ENCODE results near the gene CLEC4G.

CLEC4G gene

DNA sequence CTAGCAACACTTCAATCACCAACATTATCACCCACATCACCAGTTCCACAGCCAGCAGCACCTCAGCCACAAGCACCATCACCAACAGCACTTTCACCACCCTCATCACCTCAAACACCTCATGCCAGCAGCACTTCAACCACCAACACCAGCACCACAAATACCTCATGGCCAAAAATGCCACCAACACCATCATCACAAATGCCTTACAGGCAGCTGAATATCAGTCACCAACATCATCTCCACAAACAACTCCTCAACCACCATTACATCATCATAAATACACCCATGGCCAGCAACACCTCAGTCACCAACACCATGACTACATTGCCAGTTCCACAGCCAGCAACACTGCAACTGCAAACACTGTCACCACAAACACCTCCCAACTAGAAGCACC is 40.4 kb downstream of the CLEC4G start:
- peak; percentile 52 for DNase-seq

GRCh38 chr19:7690779-7691258 is 41.1 kb downstream of the CLEC4G start:
- DNase-seq, result no peak

DNA sequence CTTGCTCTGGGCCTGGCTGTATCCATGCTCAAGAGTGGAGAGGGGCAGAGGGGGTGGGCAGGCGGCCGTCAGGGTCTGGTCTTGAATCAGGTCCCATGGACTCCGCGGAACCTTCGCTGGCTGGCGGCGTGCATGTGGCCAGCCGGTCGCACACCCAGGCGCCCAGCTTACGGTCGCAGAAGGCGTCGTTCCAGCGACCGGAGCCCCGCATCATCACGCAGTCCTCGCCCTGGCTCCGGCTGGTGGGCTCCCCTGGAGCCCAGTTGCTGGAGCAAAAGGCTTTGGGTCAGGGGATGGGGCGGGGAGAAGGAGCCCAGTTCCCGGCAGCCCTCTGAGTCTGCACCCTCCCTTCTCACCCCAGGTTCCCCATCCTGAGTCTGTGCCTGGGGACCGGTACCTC is 42.7 kb downstream of the CLEC4G start:
- no peak for DNase-seq

GRCh38 chr19:7687177-7687576 is 44.7 kb downstream of the CLEC4G start:
- no peak for DNase-seq

- no peak for DNase-seq
Measured at GRCh38 chr19:7685546-7686445, 46.1 kb downstream of the CLEC4G start.

GRCh38 chr19:7682175-7682855 is 49.6 kb downstream of the CLEC4G start:
- DNase-seq, result no peak

DNA sequence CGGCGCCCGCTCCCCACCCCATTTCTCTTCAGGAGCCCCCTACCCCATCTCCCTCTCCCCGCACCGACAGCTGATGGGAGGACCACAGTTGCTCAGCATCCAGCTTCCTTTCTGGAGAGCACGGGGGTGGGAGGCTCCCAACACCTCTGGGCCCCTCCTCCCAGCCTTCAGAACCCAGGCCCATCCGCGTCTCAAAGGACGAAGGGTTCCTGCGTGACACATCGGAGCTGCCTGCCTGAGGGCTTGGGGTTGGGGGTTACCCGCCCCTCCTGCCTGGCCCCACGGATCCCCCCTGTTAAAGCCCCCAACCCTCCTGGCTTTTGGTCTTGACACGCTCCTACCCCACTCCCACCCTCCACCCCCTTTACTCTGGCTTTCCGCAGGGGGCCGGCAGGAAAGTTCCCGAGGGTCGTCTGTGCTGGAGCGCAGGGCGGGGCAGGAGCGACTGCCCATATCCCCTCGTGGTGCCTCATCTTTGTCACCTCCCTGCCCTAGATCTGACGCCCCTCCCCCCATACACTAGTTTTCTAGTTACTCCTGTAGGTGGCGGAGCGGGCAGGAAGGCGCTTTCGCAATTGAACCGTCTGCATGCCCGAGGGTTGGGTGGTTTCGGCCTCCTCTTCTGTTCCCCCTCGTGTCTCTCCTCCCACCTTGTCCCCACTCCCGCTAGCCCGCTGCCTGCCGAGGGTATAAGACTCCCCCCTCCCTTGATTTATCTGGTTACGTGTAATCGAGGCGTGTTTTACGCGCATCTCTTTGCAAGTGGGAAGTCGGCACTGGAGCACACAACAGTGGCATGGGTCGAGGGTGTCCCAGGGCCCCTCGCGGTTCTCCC is 50.4 kb downstream of the CLEC4G start:
- DNase-seq, result peak; percentile 90

DNA sequence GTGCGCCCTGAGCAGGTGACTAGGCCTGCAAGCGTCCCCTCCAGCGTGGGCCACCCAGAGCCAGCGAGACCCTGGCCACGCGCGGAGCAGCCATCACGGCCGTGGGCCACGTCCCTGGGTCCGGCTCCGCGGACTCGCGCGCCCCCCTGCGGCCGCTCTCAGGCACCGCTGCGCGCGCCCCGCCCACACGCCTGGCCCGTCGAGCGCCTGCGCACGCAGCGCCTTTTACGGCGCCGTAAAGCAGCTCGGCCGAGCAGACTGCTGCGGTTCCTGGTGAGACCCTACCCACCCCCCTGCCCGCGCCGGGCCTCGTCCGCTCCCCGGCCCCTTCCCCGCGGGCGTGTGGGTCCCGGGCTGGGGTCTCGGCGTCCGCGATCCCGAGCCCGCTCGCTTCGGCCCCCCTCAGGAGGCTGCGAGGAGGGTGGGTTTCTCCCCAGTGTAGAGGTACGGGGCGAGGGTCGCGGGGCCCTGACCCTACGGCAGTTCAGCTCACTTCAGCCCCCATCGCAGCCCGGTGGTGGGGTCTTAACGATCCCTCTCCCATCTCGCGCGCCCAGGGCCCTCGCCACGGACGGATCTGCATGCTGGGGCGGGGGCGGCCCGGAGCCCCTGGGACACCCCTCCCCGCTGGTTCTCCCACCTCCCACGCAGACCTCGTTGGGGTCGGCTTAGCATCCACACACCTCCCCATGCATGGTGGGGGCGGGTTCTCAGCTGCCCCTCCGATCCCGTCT is 51.1 kb downstream of the CLEC4G start, which contains the start of gene TRAPPC5:
TSS of gene TRAPPC5 (plus strand) at position 228 of the 734 bp plus-strand sequence. CDS start 1,421 bp downstream, outside the sequence.
- peak; percentile 89 for DNase-seq

GRCh38 chr19:7679771-7680605 is 51.9 kb downstream of the CLEC4G start:
- no peak for DNase-seq

GRCh38 chr19:7678971-7679751 is 52.7 kb downstream of the CLEC4G start:
- peak; percentile 69 for DNase-seq
